ENCODE data around the gene DYNLT1.

Gene DYNLT1

GRCh38 chr6:158631678-158632537 is 12.6 kb downstream of the DYNLT1 start:
- no peak for TF ChIP-seq Cebpa-rat (IDR thresholded peaks at IDR 0.05)
- no peak overlapping the region for H3K27ac ChIP-seq
- H3K4me3 ChIP-seq = no peak overlapping the region
- H3K4me1 ChIP-seq = no peaks in the 10 kb centered on the region
- peaks cover 40% of the 10 kb centered on the region for H4K20me1 ChIP-seq
- H3K9ac ChIP-seq = no peak overlapping the region
- peaks cover 90% of the 10 kb centered on the region for H3K36me3 ChIP-seq
- no peaks in the 10 kb centered on the region for H3K27me3 ChIP-seq
- H3K4me2 ChIP-seq = no peak overlapping the region
- no peaks in the 10 kb centered on the region for H3K9me3 ChIP-seq

- Histone ChIP-seq H3K27me3 (no peaks in the 10 kb centered on the region), H3K4me1 (no peaks in the 10 kb centered on the region), H4K20me1 (peaks cover 36% of the 10 kb centered on the region), H3K9me3 (no peaks in the 10 kb centered on the region), H3K27ac (no peak overlapping the region), H3K4me2 (no peak overlapping the region), H3K36me3 (peaks cover 89% of the 10 kb centered on the region), H3K9ac (no peak overlapping the region), H3K4me3 (no peak overlapping the region)
- TF ChIP-seq Cebpa-rat (IDR thresholded peaks at IDR 0.05) = no peak
Observed at GRCh38 chr6:158630938-158631616, 13.5 kb downstream of the DYNLT1 start.

GRCh38 chr6:158629367-158630221 is 14.9 kb downstream of the DYNLT1 start:
- H3K9me3 ChIP-seq = no peaks in the 10 kb centered on the region
- no peak overlapping the region for H3K4me2 ChIP-seq
- H4K20me1 ChIP-seq = peaks cover 46% of the 10 kb centered on the region
- H3K9ac ChIP-seq = no peak overlapping the region
- H3K4me1 ChIP-seq = peaks cover 7% of the 10 kb centered on the region
- H3K4me3 ChIP-seq = no peak overlapping the region
- TF ChIP-seq Cebpa-rat (IDR thresholded peaks at IDR 0.05) = no peak
- no peak overlapping the region for H3K27ac ChIP-seq
- H3K36me3 ChIP-seq = peaks cover 86% of the 10 kb centered on the region
- no peaks in the 10 kb centered on the region for H3K27me3 ChIP-seq

- TF ChIP-seq Cebpa-rat (IDR thresholded peaks at IDR 0.05) = no peak
- no peak overlapping the region for H3K9ac ChIP-seq
- no peaks in the 10 kb centered on the region for H3K9me3 ChIP-seq
- H3K4me2 ChIP-seq = no peak overlapping the region
- no peaks in the 10 kb centered on the region for H3K27me3 ChIP-seq
- no peak overlapping the region for H3K4me3 ChIP-seq
- H3K27ac ChIP-seq = no peak overlapping the region
- peaks cover 18% of the 10 kb centered on the region for H3K4me1 ChIP-seq
- peaks cover 81% of the 10 kb centered on the region for H3K36me3 ChIP-seq
- peaks cover 57% of the 10 kb centered on the region for H4K20me1 ChIP-seq
Observed at GRCh38 chr6:158628542-158628941, 16.0 kb downstream of the DYNLT1 start.

GRCh38 chr6:158627940-158628211 is 16.7 kb downstream of the DYNLT1 start:
- no peaks in the 10 kb centered on the region for H3K9me3 ChIP-seq
- H3K4me1 ChIP-seq = peaks cover 25% of the 10 kb centered on the region
- no peak overlapping the region for H3K9ac ChIP-seq
- H3K4me3 ChIP-seq = no peak overlapping the region
- no peaks in the 10 kb centered on the region for H3K27me3 ChIP-seq
- no peak for TF ChIP-seq Cebpa-rat (IDR thresholded peaks at IDR 0.05)
- H3K36me3 ChIP-seq = peaks cover 76% of the 10 kb centered on the region
- H4K20me1 ChIP-seq = peaks cover 58% of the 10 kb centered on the region
- no peak overlapping the region for H3K27ac ChIP-seq
- no peak overlapping the region for H3K4me2 ChIP-seq

GRCh38 chr6:158627168-158627939 is 17.2 kb downstream of the DYNLT1 start:
- Histone ChIP-seq H3K27me3 (no peaks in the 10 kb centered on the region), H3K27ac (no peak overlapping the region), H3K4me3 (no peak overlapping the region), H3K36me3 (peaks cover 76% of the 10 kb centered on the region), H3K4me2 (no peak overlapping the region), H3K4me1 (peaks cover 30% of the 10 kb centered on the region), H4K20me1 (peaks cover 63% of the 10 kb centered on the region), H3K9ac (no peak overlapping the region), H3K9me3 (no peaks in the 10 kb centered on the region)
- TF ChIP-seq Cebpa-rat (IDR thresholded peaks at IDR 0.05) = no peak

GRCh38 chr6:158626360-158627167 is 18.0 kb downstream of the DYNLT1 start:
- Histone ChIP-seq H3K36me3 (peaks cover 76% of the 10 kb centered on the region), H4K20me1 (peaks cover 70% of the 10 kb centered on the region), H3K4me2 (no peak overlapping the region), H3K9me3 (no peaks in the 10 kb centered on the region), H3K9ac (no peak overlapping the region), H3K4me1 (peaks cover 36% of the 10 kb centered on the region), H3K4me3 (no peak overlapping the region), H3K27ac (no peak overlapping the region), H3K27me3 (no peaks in the 10 kb centered on the region)
- TF ChIP-seq Cebpa-rat (IDR thresholded peaks at IDR 0.05) = no peak

GRCh38 chr6:158625881-158626305 is 18.6 kb downstream of the DYNLT1 start:
- H3K4me2 ChIP-seq = no peak overlapping the region
- H3K9me3 ChIP-seq = no peaks in the 10 kb centered on the region
- peaks cover 36% of the 10 kb centered on the region for H3K4me1 ChIP-seq
- peaks cover 76% of the 10 kb centered on the region for H3K36me3 ChIP-seq
- TF ChIP-seq Cebpa-rat (IDR thresholded peaks at IDR 0.05) = no peak
- no peaks in the 10 kb centered on the region for H3K27me3 ChIP-seq
- H3K27ac ChIP-seq = no peak overlapping the region
- H3K4me3 ChIP-seq = no peak overlapping the region
- H3K9ac ChIP-seq = no peak overlapping the region
- peaks cover 76% of the 10 kb centered on the region for H4K20me1 ChIP-seq
